Measurements from ENCODE around the gene VAV2. TPM values are rescaled to one million over a fixed set of nuclear protein-coding genes. Genes with fewer than 3 reads are reported as not detected.

The VAV2 gene
- total and polyA plus RNA-seq, 4 donors = 13.0 to 28.2 (median 16.3) TPM

- H3K4me3 ChIP-seq = no peak overlapping the region
- 79 to 85% methylated on average over 24 of the region's 24 CpGs for WGBS, 2 donors
- TF ChIP-seq CTCF (IDR thresholded peaks at IDR 0.05; ENCODE audit: control extremely low read depth, extremely low read depth) = no peak
- H3K9ac ChIP-seq (ENCODE audit: insufficient read depth in 1 of 2, low read length in 2 of 2) = no peak overlapping the region
- ATAC-seq (ENCODE audit: insufficient read depth, low FRiP score) (no peak), DNase-seq (peak in 1 of 3 donors; percentile 39)
- peaks cover 0 to 14% (median 7%) of the 10 kb centered on the region in 5 donors for H3K4me1 ChIP-seq (ENCODE audit: control insufficient read depth in 5 of 5, insufficient read depth in 5 of 5, low read length in 5 of 5)
- no peaks in the 10 kb centered on the region for H3K9me3 ChIP-seq (ENCODE audit: control insufficient read depth in 4 of 4, insufficient read depth in 3 of 4, low read length in 3 of 4)
- no peak overlapping the region for H3K27ac ChIP-seq (ENCODE audit: low read depth in 1 of 2, low read length in 1 of 2)
- no peaks in the 10 kb centered on the region for H3K27me3 ChIP-seq (ENCODE audit: control insufficient read depth in 3 of 3, insufficient read depth in 3 of 3, low read length in 2 of 3)
- no peaks in the 10 kb centered on the region for H3K36me3 ChIP-seq (ENCODE audit: control insufficient read depth in 4 of 4, insufficient read depth in 4 of 4, low read length in 4 of 4)
Measured at GRCh38 chr9:133881671-133882381, 110.3 kb downstream of the VAV2 start.

GRCh38 chr9:133880851-133881661 is 111.1 kb downstream of the VAV2 start:
- DNase-seq (peak; percentile 19 to 51 (median 44)), ATAC-seq (ENCODE audit: insufficient read depth, low FRiP score) (no peak)
- Histone ChIP-seq H3K27me3 (ENCODE audit: control insufficient read depth in 3 of 3, insufficient read depth in 3 of 3, low read length in 2 of 3) (no peaks in the 10 kb centered on the region), H3K27ac (ENCODE audit: low read depth in 1 of 2, low read length in 1 of 2) (no peak overlapping the region), H3K36me3 (ENCODE audit: control insufficient read depth in 4 of 4, insufficient read depth in 4 of 4, low read length in 4 of 4) (no peaks in the 10 kb centered on the region), H3K4me3 (no peak overlapping the region), H3K9me3 (ENCODE audit: control insufficient read depth in 4 of 4, insufficient read depth in 3 of 4, low read length in 3 of 4) (no peaks in the 10 kb centered on the region), H3K4me1 (ENCODE audit: control insufficient read depth in 5 of 5, insufficient read depth in 5 of 5, low read length in 5 of 5) (peaks cover 0 to 14% (median 7%) of the 10 kb centered on the region in 5 donors), H3K9ac (ENCODE audit: insufficient read depth in 1 of 2, low read length in 2 of 2) (no peak overlapping the region)
- WGBS, 2 donors = 80 to 85% methylated on average over 23 of the region's 23 CpGs
- no peak for TF ChIP-seq CTCF (IDR thresholded peaks at IDR 0.05; ENCODE audit: control extremely low read depth, extremely low read depth)

DNA sequence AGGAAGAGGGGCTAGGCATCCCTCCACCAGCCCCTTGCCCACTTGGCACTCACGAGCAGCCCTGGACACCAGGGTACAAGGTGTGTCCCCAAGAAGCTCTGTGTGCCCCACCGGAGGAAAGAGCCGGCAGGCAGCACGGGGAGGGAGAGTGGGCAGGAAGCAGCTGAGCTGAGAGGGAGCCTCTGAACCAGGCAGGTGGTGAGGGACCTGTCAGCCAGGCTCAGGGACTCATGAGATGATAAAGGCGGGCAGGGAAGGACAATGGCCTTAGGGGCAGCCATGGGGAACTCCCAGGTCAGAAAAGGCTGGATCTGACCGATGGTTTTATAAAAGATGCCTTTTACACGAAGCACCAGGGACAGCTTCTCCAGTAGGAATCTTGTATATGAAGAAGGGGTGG is 112.0 kb downstream of the VAV2 start:
- ATAC-seq (ENCODE audit: insufficient read depth, low FRiP score) (no peak), DNase-seq (no peak)
- Histone ChIP-seq H3K27ac (ENCODE audit: low read depth in 1 of 2, low read length in 1 of 2) (no peak overlapping the region), H3K36me3 (ENCODE audit: control insufficient read depth in 4 of 4, insufficient read depth in 4 of 4, low read length in 4 of 4) (no peaks in the 10 kb centered on the region), H3K9ac (ENCODE audit: insufficient read depth in 1 of 2, low read length in 2 of 2) (no peak overlapping the region), H3K4me3 (no peak overlapping the region), H3K9me3 (ENCODE audit: control insufficient read depth in 4 of 4, insufficient read depth in 3 of 4, low read length in 3 of 4) (no peaks in the 10 kb centered on the region), H3K27me3 (ENCODE audit: control insufficient read depth in 3 of 3, insufficient read depth in 3 of 3, low read length in 2 of 3) (no peaks in the 10 kb centered on the region), H3K4me1 (ENCODE audit: control insufficient read depth in 5 of 5, insufficient read depth in 5 of 5, low read length in 5 of 5) (peaks cover 0 to 14% (median 7%) of the 10 kb centered on the region in 5 donors)
- TF ChIP-seq CTCF (IDR thresholded peaks at IDR 0.05; ENCODE audit: control extremely low read depth, extremely low read depth) = no peak
- 49 to 72% methylated on average over 7 of the region's 7 CpGs for WGBS, 2 donors
